ENCODE results near the gene RNF125. TPM values are rescaled to one million over a fixed set of nuclear protein-coding genes. Genes with fewer than 3 reads are reported as not detected.

Gene RNF125
- total and polyA plus RNA-seq, 9 of the 15 experiments (the other 6 are each of a cell fraction or from before 2014, with no cell fraction given): 0.01 to 0.29 (median 0.07) TPM; not detected in 1

GRCh38 chr18:32091724-32092421 lies 73.2 kb downstream of the RNF125 start, which contains the start of gene RNF138 (continued):
- TF ChIP-seq CBX1 (IDR thresholded peaks at IDR 0.05; ENCODE audit: low read depth) (peak; percentile 83), FOXM1 (IDR thresholded peaks at IDR 0.05; ENCODE audit: low read depth) (no peak), FOXM1 (CRISPR knock-in tag; IDR thresholded peaks at IDR 0.05; ENCODE audit: low read depth) (peak; percentile 62; the same call in 1 of the 2 replicates), ZNF280A (IDR thresholded peaks at IDR 0.05; ENCODE audit: low read depth, partially characterized antibody) (no peak), BMI1 (IDR thresholded peaks at IDR 0.05; ENCODE audit: low read length) (no peak), HDAC3 (IDR thresholded peaks at IDR 0.05; ENCODE audit: borderline replicate concordance, partially characterized antibody) (no peak), CBX5 (IDR thresholded peaks at IDR 0.05; ENCODE audit: borderline replicate concordance, low read depth) (no peak), ZNF780A (CRISPR knock-in tag; IDR thresholded peaks at IDR 0.05) (no peak), ATF6 (CRISPR knock-in tag; IDR thresholded peaks at IDR 0.05) (peak; percentile 60; the same call in 1 of the 2 replicates), KLF13 (tag; IDR thresholded peaks at IDR 0.05; ENCODE audit: borderline replicate concordance, low read depth) (0 out of 2 replicates have a peak, but pooled peaks have one; percentile 10), NR4A1 (CRISPR knock-in tag; IDR thresholded peaks at IDR 0.05) (no peak), NR4A1 (tag; IDR thresholded peaks at IDR 0.05) (peak; percentile 76), ETV6 (IDR thresholded peaks at IDR 0.05; ENCODE audit: borderline replicate concordance in 1 of 2, low read depth in 2 of 2, low read length in 1 of 2) (no peak), ETV6 (CRISPR knock-in tag; IDR thresholded peaks at IDR 0.05; ENCODE audit: borderline replicate concordance) (peak; percentile 89; the same call in 1 of the 2 replicates), HOXB6 (CRISPR knock-in tag; IDR thresholded peaks at IDR 0.05; ENCODE audit: borderline replicate concordance) (no peak; the same call in 1 of the 2 replicates), ATF2 (CRISPR knock-in tag; IDR thresholded peaks at IDR 0.05) (no peak), PHB2 (IDR thresholded peaks at IDR 0.05; ENCODE audit: low read depth) (no peak), ZC3H11A (IDR thresholded peaks at IDR 0.05; ENCODE audit: low read depth, low read length) (no peak), ZNF311 (CRISPR knock-in tag; IDR thresholded peaks at IDR 0.05) (no peak), IRF9 (tag; IDR thresholded peaks at IDR 0.05) (0 out of 2 replicates have a peak, but pooled peaks have one; percentile 5), ATF4 (CRISPR knock-in tag; IDR thresholded peaks at IDR 0.05) (no peak), SMAD4 (CRISPR knock-in tag; conservative IDR thresholded peaks at IDR 0.05) (peak; percentile 69)
